GM12874 (cell line): ENCODE data around the gene PARP12.

ENCODE experiments used
- TF ChIP-seq, protein P1 (sequence below): IDR thresholded peaks from 2 replicates; pipeline ENCODE4 v1.5.1; 2011; ENCODE audit warnings: low read depth, mild to moderate bottlenecking, control low read depth, low read length, moderate library complexity; ENCODE audit not compliant: insufficient read depth

PARP12 gene

DNA sequence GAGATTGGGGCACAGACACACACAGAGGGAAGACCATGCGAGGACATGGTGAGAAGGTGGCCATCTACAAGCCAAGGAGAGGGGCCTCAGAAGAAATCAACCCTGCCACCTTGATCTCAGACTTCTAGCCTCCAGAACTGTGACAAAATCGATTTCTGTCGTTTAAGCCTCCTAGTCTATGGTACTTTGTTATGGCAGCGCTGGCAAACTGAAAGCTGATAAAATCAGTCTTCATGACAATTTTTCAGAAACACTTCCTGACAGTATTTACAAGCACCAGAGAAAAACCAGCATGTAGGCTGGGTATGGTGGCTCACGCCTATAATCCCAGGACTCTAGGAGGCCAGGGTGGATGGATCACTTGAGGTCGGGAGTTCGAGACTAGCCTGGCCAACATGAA is 4.2 kb downstream of the PARP12 start:
- TF ChIP-seq, protein P1, sequence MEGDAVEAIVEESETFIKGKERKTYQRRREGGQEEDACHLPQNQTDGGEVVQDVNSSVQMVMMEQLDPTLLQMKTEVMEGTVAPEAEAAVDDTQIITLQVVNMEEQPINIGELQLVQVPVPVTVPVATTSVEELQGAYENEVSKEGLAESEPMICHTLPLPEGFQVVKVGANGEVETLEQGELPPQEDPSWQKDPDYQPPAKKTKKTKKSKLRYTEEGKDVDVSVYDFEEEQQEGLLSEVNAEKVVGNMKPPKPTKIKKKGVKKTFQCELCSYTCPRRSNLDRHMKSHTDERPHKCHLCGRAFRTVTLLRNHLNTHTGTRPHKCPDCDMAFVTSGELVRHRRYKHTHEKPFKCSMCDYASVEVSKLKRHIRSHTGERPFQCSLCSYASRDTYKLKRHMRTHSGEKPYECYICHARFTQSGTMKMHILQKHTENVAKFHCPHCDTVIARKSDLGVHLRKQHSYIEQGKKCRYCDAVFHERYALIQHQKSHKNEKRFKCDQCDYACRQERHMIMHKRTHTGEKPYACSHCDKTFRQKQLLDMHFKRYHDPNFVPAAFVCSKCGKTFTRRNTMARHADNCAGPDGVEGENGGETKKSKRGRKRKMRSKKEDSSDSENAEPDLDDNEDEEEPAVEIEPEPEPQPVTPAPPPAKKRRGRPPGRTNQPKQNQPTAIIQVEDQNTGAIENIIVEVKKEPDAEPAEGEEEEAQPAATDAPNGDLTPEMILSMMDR = no peak

DNA sequence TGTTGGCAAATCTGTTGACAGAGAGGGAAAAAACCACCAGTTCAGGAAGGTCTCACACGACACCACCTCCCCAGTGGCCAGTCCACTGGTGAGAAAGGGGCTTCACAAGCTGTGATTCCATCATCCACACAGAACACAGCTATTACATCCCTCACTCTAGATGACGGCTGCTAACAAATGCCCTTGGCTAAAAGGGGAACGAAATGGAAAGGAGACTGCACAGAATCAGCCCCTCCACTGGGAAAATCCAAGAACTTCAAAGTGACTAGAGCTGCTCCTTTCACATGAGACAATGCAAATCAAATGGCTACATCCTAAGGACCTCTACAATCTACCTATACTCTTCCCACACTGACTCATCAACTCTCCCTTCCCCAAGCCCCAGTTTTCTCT is 5.6 kb downstream of the PARP12 start:
- TF ChIP-seq, protein P1 = no peak

DNA sequence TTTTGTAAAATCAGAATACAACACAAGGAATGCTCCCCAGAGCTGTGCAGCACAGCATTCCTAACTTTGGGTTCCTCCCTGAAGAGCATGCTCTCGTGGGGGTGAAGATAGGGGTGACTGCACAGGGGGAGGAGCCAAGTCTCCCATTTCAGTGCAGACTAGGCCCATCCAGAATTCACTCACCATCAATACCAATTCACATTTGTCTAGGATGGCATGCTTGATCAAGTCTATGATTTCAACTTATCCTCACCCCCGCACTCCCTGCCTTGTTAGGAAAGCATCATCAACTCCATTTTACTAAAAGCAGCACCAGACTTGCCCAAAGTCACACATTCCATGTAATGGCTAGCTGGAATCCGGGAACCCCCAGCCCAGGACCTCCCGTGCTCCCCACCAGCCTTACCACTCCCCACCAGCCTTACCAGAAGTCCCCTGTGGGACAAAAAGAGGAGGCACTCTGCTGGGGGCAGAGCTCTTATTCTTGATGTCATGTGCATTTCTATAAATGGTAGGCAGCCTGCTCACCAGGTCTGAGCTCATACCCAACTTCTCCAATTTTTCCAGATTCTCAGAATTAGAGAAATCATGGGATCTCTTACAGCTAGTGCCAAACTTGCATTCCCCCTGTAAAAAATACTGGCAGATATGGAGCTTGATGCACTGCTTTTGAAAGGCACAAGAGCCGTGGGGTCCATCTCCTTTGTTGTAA is 6.2 kb downstream of the PARP12 start:
- TF ChIP-seq, protein P1 = no peak

DNA sequence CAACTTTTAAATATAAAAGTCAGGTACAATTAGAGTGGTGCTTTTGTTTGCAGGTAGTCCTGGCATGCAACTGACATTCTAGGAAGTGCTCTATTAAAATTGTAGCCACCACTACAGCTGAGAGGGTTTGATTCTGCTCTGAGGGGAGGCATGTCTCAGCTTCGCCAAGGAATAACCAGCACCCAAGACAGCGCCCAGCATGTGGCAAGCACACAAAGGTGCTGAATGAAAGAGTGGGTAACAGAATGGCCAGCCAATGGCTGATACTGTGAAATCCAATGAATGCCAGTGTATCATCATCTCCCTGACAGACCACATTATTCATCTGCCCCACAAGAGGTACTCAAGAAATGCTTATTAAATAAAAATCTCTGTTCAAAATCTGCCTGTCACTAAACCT is 6.9 kb downstream of the PARP12 start:
- TF ChIP-seq, protein P1 = no peak

DNA sequence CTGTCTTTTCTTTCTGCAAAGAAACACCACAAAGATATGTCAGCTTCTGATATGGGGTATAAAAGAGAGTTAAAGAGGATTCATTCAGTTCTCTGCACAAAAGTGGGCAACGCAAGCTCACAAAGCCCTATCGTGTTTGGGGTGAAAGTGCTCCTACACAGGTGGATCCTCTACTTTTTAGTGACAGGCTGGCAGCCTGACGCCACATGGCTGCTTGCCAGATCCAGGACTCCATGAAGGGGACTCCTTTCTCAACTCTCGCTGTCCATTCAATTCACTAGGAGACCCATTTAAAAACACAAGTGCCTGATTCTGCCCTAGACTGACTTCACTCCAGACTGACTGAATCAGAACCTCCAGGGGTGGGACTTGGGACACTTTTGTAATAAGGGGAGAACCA is 8.0 kb downstream of the PARP12 start:
- TF ChIP-seq, protein P1 = no peak

DNA sequence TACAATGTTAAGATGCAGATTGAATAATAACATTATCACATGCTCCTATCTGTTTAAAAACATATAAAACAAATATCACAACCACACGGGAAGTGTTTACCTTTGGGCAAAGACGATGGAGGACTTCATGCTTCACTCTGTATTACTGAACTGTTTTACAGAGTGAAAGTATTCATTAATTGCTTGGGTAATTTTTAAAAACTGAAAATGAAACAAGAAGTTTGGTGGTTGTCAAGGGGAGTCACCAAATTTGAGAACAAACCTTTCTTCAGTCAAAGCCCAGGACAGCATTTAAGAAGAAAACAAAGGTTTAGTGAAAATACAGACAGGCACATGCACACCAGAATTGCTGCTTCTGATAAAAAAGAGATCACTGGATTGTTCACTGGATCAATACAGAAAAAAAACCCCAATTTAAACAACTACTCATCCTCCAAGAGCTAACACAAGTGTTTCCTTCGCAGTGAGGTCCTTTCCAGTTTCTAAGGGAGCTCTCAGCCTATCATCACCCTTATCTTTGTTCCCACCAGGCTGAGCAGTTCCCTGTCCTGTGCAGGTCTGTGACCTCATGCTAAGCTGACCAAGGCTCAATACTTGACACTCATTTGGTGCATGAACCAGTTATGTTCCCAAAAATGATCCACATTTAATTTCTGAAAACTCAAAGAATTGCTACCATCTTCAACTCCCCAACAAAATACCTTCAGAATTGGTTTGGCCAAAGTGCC is 8.8 kb downstream of the PARP12 start:
- TF ChIP-seq, protein P1 = no peak

DNA sequence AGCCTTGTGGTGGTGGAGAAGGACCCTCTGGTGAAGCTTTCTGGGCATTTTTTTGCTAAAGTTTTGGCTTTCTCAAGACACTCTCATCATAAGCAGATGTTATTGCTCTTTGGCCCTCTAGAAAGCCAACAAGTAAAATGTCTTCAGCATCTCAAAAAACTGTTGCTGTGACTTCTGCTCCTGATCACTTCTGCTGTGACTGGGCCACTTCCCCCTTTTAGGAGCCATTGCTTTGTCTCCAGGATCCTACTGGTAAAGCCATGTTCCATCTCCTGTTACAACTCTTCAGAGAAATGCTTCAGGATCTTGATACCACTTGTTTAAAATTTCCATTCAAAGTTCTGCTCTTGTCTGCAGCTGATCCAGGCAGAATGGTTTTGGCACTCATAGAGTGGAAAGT is 10.9 kb downstream of the PARP12 start:
- TF ChIP-seq, protein P1 = no peak
